ENCODE measurements around the gene TMEM147. TPM values are rescaled to one million over a fixed set of nuclear protein-coding genes. Genes with fewer than 3 reads are reported as not detected.

Gene TMEM147
- total and polyA plus RNA-seq, 10 of the 15 experiments (the other 5 are each of a cell fraction or from before 2014, with no cell fraction given): 53.4 to 145 (median 79.3) TPM

DNA sequence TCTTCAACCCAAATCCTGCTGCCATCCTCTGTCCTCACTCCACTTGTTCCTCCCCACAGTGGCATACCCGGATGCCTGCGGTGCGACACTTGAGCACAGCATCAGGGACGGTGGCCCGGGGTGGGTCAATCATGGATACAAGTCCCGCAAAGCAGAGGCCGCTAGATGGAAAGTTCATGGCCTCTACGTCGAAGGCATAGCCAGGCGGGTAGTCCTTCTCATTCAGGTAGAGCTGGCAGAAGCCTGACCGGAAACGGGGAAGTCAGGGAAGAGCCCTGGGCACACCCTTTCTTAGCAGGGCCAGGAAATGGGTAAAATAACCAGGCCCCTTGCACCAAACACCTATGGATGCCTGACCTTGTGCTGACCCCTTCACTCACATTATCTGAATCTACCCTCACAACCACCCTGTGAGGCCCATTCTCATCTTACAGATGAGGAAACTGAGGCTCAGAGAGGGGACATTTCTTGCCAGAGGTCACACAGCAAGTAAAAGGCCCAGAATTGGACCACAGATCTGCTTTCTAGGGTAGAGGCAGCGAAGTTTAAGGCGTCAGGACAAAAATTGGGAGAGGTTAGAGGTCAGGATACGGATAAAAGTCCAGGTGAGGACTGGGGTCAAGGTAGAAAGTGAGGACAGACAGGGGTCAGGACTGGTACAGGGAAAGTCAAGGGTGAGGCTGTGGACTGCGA, 11.6 kb downstream of the TMEM147 start:
- ATAC-seq (no peak), FAIRE-seq (no peak), DNase-seq (ENCODE audit: low read depth, low spot score) (no peak)
- Histone ChIP-seq H3K4me2 (ENCODE audit: control insufficient read depth, insufficient read depth) (no peak overlapping the region), H3K4me1 (ENCODE audit: control insufficient read depth, insufficient read depth, low read length) (peaks cover 25% of the 10 kb centered on the region), H2AFZ (ENCODE audit: control insufficient read depth, low read depth, low read length) (no peak overlapping the region), H3K27me3 (replicated peaks in 1 of 2; ENCODE audit: control insufficient read depth in 2 of 2, insufficient read depth in 2 of 2, low read length in 1 of 2) (no peaks in the 10 kb centered on the region; a peak in 2 of 4 replicates), H3K27ac (ENCODE audit: control insufficient read depth, insufficient read depth) (no peak overlapping the region), H3K9me3 (replicated peaks; ENCODE audit: control insufficient read depth, insufficient read depth, low read length) (no peaks in the 10 kb centered on the region; the same call in 2 of the 3 replicates), H3K9ac (ENCODE audit: control insufficient read depth, insufficient read depth, low read length) (no peak overlapping the region), H3K36me3 (ENCODE audit: control insufficient read depth in 2 of 2, insufficient read depth in 2 of 2, low read length in 1 of 2) (no peaks in the 10 kb centered on the region; a peak in 1 of 4 replicates), H3K79me2 (ENCODE audit: control insufficient read depth, insufficient read depth, low read length) (no peaks in the 10 kb centered on the region), H4K20me1 (ENCODE audit: control insufficient read depth, insufficient read depth) (no peaks in the 10 kb centered on the region), H3K4me3 (no peak overlapping the region)
- POLR2A ChIA-PET: interaction anchor here (1.1 kb wide), 1 partner anchor 10 kb away, joined by 3 read pairs; no protein-coding TSS in a partner anchor
- CTCF ChIA-PET: interaction anchor here (1.2 to 1.8 kb wide), 5 partner anchors 8 to 85 kb away, joined by 3 to 5 read pairs (median 4); partner anchors contain the start of gene ETV2
- RAD21 ChIA-PET (ENCODE audit: unreplicated experiment): no interaction called here
- TF ChIP-seq, protein P1, sequence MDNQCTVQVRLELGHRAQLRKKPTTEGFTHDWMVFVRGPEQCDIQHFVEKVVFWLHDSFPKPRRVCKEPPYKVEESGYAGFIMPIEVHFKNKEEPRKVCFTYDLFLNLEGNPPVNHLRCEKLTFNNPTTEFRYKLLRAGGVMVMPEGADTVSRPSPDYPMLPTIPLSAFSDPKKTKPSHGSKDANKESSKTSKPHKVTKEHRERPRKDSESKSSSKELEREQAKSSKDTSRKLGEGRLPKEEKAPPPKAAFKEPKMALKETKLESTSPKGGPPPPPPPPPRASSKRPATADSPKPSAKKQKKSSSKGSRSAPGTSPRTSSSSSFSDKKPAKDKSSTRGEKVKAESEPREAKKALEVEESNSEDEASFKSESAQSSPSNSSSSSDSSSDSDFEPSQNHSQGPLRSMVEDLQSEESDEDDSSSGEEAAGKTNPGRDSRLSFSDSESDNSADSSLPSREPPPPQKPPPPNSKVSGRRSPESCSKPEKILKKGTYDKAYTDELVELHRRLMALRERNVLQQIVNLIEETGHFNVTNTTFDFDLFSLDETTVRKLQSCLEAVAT (IDR thresholded peaks at IDR 0.05): no peak
- no peak for TF ChIP-seq SIN3A (IDR thresholded peaks at IDR 0.05; ENCODE audit: low read depth, low read length)
- TF ChIP-seq RFX5 (IDR thresholded peaks at IDR 0.05; ENCODE audit: low read depth, low read length): no peak
- no peak for TF ChIP-seq POLR2A (IDR thresholded peaks at IDR 0.05; ENCODE audit: low read depth, low read length)
- TF ChIP-seq TARDBP (IDR thresholded peaks at IDR 0.05; ENCODE audit: borderline replicate concordance): no peak
- no peak for TF ChIP-seq YY1 (IDR thresholded peaks at IDR 0.05; ENCODE audit: low read depth, low read length)
- TF ChIP-seq IKZF2 (IDR thresholded peaks at IDR 0.05): no peak
- no peak for TF ChIP-seq JUNB (IDR thresholded peaks at IDR 0.05)
- no peak for TF ChIP-seq IRF3 (IDR thresholded peaks at IDR 0.05)
- TF ChIP-seq, protein P2, sequence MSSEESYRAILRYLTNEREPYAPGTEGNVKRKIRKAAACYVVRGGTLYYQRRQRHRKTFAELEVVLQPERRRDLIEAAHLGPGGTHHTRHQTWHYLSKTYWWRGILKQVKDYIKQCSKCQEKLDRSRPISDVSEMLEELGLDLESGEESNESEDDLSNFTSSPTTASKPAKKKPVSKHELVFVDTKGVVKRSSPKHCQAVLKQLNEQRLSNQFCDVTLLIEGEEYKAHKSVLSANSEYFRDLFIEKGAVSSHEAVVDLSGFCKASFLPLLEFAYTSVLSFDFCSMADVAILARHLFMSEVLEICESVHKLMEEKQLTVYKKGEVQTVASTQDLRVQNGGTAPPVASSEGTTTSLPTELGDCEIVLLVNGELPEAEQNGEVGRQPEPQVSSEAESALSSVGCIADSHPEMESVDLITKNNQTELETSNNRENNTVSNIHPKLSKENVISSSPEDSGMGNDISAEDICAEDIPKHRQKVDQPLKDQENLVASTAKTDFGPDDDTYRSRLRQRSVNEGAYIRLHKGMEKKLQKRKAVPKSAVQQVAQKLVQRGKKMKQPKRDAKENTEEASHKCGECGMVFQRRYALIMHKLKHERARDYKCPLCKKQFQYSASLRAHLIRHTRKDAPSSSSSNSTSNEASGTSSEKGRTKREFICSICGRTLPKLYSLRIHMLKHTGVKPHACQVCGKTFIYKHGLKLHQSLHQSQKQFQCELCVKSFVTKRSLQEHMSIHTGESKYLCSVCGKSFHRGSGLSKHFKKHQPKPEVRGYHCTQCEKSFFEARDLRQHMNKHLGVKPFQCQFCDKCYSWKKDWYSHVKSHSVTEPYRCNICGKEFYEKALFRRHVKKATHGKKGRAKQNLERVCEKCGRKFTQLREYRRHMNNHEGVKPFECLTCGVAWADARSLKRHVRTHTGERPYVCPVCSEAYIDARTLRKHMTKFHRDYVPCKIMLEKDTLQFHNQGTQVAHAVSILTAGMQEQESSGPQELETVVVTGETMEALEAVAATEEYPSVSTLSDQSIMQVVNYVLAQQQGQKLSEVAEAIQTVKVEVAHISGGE (CRISPR knock-in tag; IDR thresholded peaks at IDR 0.05): no peak
- no peak for TF ChIP-seq ZNF24 (IDR thresholded peaks at IDR 0.05)
- TF ChIP-seq, protein P3, sequence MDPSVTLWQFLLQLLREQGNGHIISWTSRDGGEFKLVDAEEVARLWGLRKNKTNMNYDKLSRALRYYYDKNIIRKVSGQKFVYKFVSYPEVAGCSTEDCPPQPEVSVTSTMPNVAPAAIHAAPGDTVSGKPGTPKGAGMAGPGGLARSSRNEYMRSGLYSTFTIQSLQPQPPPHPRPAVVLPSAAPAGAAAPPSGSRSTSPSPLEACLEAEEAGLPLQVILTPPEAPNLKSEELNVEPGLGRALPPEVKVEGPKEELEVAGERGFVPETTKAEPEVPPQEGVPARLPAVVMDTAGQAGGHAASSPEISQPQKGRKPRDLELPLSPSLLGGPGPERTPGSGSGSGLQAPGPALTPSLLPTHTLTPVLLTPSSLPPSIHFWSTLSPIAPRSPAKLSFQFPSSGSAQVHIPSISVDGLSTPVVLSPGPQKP (IDR thresholded peaks at IDR 0.05; ENCODE audit: low read depth, low read length): no peak
- TF ChIP-seq POU2F2 (IDR thresholded peaks at IDR 0.05; ENCODE audit: borderline replicate concordance, low read depth, low read length): no peak
- TF ChIP-seq BRCA1 (IDR thresholded peaks at IDR 0.05; ENCODE audit: low read depth, low read length): no peak
- TF ChIP-seq KLF5 (IDR thresholded peaks at IDR 0.05; ENCODE audit: partially characterized antibody): no peak
- in situ Hi-C loops (cut with MboI) (no loop called here), intact Hi-C loops (cut with micrococcal nuclease; ENCODE audit: unreplicated experiment) (no loop called here)
- WGBS (ENCODE audit: insufficient coverage, insufficient replicate concordance, low lambda C conversion rate, missing lambda C conversion rate): 75% methylated on average over 16 of the region's 16 CpGs
- BruUV-seq (replicated peaks): no TSS peak
- SMC1A ChIA-PET (ENCODE audit: uncharacterized antibody, unreplicated experiment): interaction anchor here (1.4 kb wide), 1 partner anchor 12 kb away, joined by 3 read pairs; no protein-coding TSS in a partner anchor

Measured in GM12878 (cell line).